Measurements from ENCODE around the gene NCKAP5.

NCKAP5 gene

DNA sequence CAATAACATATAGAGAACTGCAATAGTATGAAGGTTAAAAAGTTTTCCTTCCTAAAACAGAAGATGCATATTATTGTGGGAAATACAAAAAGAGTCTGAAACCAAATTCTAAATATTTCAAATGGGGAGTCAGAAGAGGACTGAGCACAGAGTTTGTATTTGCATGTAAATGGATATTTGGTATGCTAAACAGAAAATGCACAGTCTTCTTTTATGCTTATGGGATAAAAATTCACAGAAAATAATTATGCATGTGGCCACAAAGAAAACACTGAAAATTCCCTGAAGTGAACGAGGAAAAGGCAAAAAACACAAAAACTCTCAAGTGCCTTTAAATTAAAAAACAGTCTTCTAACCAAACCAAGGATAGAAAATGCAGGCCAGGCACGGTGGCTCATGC, 142.7 kb downstream of the NCKAP5 start:
- no peak for TF ChIP-seq SIN3A (IDR thresholded peaks at IDR 0.05; ENCODE audit: borderline replicate concordance, insufficient read depth, low read length)
- TF ChIP-seq FOXP2 (optimal IDR thresholded peaks at IDR 0.05; ENCODE audit: borderline replicate concordance, extremely low read depth, extremely low read length, insufficient read depth): no peak
- TF ChIP-seq, protein P1, sequence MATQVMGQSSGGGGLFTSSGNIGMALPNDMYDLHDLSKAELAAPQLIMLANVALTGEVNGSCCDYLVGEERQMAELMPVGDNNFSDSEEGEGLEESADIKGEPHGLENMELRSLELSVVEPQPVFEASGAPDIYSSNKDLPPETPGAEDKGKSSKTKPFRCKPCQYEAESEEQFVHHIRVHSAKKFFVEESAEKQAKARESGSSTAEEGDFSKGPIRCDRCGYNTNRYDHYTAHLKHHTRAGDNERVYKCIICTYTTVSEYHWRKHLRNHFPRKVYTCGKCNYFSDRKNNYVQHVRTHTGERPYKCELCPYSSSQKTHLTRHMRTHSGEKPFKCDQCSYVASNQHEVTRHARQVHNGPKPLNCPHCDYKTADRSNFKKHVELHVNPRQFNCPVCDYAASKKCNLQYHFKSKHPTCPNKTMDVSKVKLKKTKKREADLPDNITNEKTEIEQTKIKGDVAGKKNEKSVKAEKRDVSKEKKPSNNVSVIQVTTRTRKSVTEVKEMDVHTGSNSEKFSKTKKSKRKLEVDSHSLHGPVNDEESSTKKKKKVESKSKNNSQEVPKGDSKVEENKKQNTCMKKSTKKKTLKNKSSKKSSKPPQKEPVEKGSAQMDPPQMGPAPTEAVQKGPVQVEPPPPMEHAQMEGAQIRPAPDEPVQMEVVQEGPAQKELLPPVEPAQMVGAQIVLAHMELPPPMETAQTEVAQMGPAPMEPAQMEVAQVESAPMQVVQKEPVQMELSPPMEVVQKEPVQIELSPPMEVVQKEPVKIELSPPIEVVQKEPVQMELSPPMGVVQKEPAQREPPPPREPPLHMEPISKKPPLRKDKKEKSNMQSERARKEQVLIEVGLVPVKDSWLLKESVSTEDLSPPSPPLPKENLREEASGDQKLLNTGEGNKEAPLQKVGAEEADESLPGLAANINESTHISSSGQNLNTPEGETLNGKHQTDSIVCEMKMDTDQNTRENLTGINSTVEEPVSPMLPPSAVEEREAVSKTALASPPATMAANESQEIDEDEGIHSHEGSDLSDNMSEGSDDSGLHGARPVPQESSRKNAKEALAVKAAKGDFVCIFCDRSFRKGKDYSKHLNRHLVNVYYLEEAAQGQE (IDR thresholded peaks at IDR 0.05; ENCODE audit: insufficient read depth in 1 of 2, low read depth in 2 of 2, low read length in 2 of 2): no peak
- TF ChIP-seq POLR2AphosphoS5 (IDR thresholded peaks at IDR 0.05; ENCODE audit: low read depth, low read length): no peak
- no peak for TF ChIP-seq TAF1 (IDR thresholded peaks at IDR 0.05; ENCODE audit: borderline replicate concordance, insufficient read depth, low read length)

DNA sequence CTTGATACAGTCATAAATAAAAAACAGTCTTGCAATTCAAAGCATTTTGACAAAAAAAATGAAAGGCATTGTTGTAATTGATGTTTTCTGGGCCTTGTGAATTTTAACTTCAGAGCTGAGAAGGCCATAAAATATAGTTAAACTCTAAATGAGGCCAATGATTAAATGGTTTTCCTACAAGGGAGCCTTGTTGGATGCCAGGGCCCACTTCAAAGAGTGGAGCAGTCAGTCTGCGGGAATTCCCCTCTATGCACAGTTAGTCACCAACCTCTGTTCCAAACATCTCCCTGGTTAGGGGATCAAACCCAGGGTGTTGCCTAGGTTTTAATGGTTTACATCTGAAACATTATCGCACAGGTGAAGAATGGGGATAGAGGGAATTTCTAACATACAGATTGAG, 143.4 kb downstream of the NCKAP5 start:
- TF ChIP-seq POLR2AphosphoS5 (IDR thresholded peaks at IDR 0.05; ENCODE audit: low read depth, low read length) (no peak), TAF1 (IDR thresholded peaks at IDR 0.05; ENCODE audit: borderline replicate concordance, insufficient read depth, low read length) (no peak), FOXP2 (optimal IDR thresholded peaks at IDR 0.05; ENCODE audit: borderline replicate concordance, extremely low read depth, extremely low read length, insufficient read depth) (no peak), SIN3A (IDR thresholded peaks at IDR 0.05; ENCODE audit: borderline replicate concordance, insufficient read depth, low read length) (no peak)
- TF ChIP-seq, protein P1 (IDR thresholded peaks at IDR 0.05; ENCODE audit: insufficient read depth in 1 of 2, low read depth in 2 of 2, low read length in 2 of 2): no peak

DNA sequence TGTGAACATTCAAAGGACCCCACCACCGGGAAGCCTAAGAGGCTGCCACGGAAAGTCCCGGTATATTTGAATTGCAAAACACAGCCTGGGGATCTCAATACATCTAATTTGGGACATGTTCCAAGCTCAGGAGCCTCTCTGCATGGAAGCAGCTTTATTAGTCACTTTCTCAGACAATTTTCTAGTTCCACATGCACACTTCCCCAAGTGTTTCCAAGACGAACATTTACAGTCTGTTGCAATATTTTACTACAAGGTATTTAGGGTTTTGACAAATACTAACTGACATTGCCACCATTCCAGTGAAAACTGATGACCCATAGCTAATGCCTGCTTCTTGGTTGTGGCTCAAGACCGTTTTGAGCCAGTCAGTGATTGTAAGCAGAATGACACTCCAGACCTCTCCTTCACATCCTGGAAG, 145.3 kb downstream of the NCKAP5 start:
- TF ChIP-seq POLR2AphosphoS5 (IDR thresholded peaks at IDR 0.05; ENCODE audit: low read depth, low read length) (no peak), TAF1 (IDR thresholded peaks at IDR 0.05; ENCODE audit: borderline replicate concordance, insufficient read depth, low read length) (no peak), FOXP2 (optimal IDR thresholded peaks at IDR 0.05; ENCODE audit: borderline replicate concordance, extremely low read depth, extremely low read length, insufficient read depth) (no peak), SIN3A (IDR thresholded peaks at IDR 0.05; ENCODE audit: borderline replicate concordance, insufficient read depth, low read length) (no peak)
- TF ChIP-seq, protein P1 (IDR thresholded peaks at IDR 0.05; ENCODE audit: insufficient read depth in 1 of 2, low read depth in 2 of 2, low read length in 2 of 2): no peak

DNA sequence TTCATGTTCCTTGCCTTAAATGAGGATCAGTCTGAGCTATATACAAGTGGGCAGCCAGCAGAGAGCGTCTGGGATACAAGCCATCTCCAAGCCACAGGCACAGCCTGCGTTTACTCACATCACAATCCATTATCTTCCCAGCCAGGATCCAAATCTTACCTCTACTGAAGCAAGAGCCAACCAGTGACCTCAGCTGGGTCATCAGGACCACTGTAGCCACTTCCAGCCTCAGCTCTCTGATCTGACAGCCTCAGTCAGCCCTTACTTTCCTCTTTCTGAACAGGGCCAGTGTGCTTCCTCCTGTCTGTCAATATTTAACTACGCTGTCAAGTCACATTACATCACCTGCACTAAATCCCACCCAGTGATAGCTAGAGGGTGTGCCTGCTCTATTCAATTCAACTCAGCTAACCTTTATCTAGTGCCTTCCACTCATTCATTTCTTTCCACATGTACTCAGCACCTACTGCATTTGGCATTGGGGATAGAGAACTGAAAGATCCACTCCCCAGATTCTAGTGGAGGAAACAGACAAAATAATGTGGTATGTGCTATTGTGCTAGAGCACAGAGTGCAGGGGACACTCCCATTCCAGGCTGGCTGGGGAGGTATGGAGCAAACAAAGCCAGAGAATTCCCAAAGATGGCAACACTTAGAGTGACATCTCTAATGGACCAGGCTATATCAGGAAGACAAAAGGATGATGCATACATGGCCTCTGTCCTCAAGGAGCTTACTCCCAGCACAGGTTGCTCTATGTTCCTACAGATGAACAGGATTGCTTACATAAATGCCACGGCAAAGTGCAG, 146.5 kb downstream of the NCKAP5 start:
- TF ChIP-seq TAF1 (IDR thresholded peaks at IDR 0.05; ENCODE audit: borderline replicate concordance, insufficient read depth, low read length) (no peak), SIN3A (IDR thresholded peaks at IDR 0.05; ENCODE audit: borderline replicate concordance, insufficient read depth, low read length) (no peak), POLR2AphosphoS5 (IDR thresholded peaks at IDR 0.05; ENCODE audit: low read depth, low read length) (no peak), FOXP2 (optimal IDR thresholded peaks at IDR 0.05; ENCODE audit: borderline replicate concordance, extremely low read depth, extremely low read length, insufficient read depth) (no peak)
- TF ChIP-seq, protein P1 (IDR thresholded peaks at IDR 0.05; ENCODE audit: insufficient read depth in 1 of 2, low read depth in 2 of 2, low read length in 2 of 2): no peak

Measured in PFSK-1 (cell line).